Activated CD4-positive, alpha-beta T cell treated with anti-CD3 and anti-CD28 coated beads, Interleukin-2, amount 50 U/mL, for 4 hours (primary cell): Measurements from ENCODE around the gene RHOV.
"Not testable (repeated sequence)": the region's sequence is repeated elsewhere in the genome, so short reads cannot be mapped to it uniquely, and the experiment has no call there.

ENCODE experiments used
- DNase-seq, 2 experiments: peaks; one replicate each; pipeline ENCODE4 v3.0.0-alpha.2; 2020

RHOV gene

DNA sequence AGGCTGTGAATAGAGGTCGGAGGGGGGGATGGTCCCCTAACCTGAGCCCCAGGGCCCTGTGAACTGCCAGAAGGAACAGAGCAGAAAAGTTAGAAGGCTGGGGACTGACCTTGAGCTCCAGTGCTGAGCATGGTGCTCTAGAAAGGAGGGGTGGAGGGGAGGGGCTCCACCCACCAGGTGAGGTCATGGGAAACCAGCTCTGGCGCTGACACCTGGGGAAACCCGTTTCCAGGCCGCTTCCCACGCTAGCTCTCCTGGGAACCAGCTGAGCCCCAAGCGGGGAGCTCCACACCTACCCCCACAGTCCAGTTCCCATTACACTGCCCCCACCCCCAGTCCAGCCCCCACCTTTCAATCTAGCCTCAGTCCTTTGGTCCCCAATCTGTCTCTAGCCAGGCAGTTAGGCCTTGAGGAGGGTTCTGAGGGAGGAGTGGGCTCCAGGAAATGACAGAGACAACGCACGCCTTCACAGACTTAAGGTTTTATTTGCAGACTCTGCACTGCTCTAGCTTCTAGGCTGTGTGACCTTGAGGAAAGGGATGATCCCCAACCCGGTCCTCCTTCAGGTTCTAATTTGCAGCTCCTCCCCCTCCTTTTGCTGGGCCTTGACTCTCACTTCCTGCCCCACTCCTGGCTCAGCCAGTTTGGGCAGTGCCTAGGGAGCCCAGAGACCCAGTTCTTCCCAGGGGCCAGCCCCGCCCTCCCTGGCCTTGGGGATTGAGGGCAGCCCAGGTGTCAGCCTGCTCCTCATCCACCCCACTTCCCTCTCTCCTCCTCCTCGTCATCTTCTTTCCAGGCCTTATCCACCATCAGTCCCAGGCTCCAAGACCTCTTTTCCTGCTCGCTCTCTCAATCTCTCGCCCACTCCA is 2.1 kb downstream of the RHOV start:
- DNase-seq = peak; percentile 37 to 42

GRCh38 chr15:40870716-40871115 is 3.3 kb downstream of the RHOV start:
- DNase-seq = no peak

- DNase-seq = no peak
Measured at GRCh38 chr15:40869686-40870085, 4.3 kb downstream of the RHOV start.

DNA sequence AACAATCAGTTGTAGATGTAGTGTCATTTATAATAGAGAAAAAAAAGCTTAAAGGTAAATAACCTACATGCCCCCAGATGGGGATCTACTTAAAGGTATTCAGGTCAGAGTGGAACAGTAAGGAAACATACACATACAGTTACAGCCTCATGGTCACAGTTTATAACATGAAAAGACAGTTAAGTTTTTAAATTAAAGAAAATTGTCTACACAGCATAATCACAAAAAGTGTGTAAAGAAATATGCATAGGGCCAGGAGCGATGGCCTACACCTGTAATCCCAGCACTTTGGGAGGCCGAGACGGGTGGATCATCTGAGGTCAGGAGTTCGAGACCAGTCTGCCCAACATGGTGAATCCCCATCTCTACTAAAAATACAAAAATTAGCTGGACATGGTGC is 6.8 kb downstream of the RHOV start:
- no peak for DNase-seq

GRCh38 chr15:40863660-40864270 is 10.3 kb downstream of the RHOV start:
- no peak for DNase-seq

GRCh38 chr15:40861147-40861546 is 12.9 kb downstream of the RHOV start:
- not testable (repeated sequence) for DNase-seq

- DNase-seq = peak; percentile 78 to 81
Measured at GRCh38 chr15:40859206-40859851, 14.7 kb downstream of the RHOV start.

- no peak for DNase-seq
Measured at GRCh38 chr15:40858706-40859105, 15.3 kb downstream of the RHOV start.

DNA sequence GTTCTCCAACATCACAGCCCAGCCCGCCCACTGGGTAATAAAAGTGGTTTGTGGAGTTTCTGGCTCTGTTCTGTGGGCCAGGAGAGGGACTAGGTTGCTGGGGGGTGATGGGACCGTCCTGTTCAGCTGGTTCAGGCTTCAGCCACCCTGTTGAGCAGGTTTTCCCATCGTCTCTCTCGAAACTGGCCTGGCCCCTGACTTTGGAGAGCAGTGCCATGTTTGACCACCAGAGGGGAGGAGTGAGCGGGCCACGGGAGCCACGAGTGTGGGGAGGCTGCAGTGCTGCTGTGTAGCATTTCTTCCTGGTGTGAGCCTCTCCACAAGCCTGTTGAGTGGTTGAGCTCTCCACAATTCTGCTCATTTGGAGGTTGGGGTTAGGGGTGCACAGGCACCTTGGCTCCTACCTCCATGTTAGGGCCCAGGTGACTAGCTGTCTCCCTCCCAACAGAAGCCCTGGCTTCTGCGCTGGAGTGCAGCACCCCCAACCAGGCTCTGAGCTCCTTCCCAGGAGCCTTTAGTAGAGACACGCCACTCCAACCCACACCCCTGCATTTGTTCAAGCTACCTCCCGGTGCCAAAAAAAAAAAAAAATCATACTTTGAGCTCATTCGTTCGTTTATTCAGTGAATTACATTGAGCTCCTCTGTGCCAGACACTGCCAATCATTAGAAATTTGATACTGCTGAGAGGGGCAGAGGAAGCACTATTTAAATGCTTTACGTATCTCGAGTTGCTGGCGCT is 16.3 kb downstream of the RHOV start:
- DNase-seq = peak; percentile 75 to 79

- no peak for DNase-seq
Measured at GRCh38 chr15:40856746-40857145, 17.3 kb downstream of the RHOV start.

GRCh38 chr15:40855706-40856234 is 18.3 kb downstream of the RHOV start:
- no peak for DNase-seq

- DNase-seq = no peak
Measured at GRCh38 chr15:40854161-40854560, 19.9 kb downstream of the RHOV start.

- DNase-seq = no peak
Measured at GRCh38 chr15:40853241-40853890, 20.7 kb downstream of the RHOV start.

DNA sequence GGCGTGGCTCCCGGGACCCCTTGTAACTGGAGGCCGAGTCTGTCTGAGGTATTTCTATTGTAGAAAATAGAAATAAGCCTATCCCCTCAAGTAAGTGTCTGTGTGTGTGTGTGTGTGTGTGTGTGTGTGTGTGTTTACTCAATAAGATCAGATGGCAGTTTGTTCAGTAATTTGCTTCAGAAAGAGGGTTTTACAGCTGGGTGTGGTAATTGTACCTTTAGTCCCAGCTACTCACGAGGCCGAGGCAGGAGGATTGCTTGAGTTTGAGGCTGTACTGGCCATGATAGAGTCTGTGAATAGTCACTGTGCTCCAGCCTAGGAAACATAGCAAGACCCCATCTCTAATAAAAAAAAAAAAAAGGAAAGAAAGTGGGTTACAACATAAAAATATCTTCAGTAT is 21.5 kb downstream of the RHOV start:
- DNase-seq = no peak

- no peak for DNase-seq
Measured at GRCh38 chr15:40850576-40851112, 23.4 kb downstream of the RHOV start.

GRCh38 chr15:40847223-40847961 is 26.6 kb downstream of the RHOV start:
- no peak for DNase-seq

DNA sequence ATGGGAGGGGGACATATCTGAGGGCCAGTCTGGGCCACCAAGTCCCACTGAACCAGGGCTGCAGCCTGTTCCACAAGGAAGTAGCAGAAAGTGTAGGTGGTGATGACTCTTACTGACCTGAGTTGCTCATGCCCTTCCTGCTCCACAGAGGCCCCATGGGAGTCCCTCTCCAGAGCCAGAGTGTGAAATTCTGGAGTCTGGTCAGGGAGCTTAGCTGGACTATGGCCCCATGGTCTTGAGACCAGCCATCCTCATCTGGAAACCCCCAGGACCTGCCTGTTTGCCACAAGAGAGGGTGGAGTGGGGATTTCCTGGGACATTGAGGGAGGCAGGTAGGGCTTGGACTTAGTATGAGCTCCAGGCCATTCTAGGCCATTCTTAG is 27.2 kb downstream of the RHOV start:
- DNase-seq = no peak

- no peak for DNase-seq
Measured at GRCh38 chr15:40845511-40846284, 28.3 kb downstream of the RHOV start.

DNA sequence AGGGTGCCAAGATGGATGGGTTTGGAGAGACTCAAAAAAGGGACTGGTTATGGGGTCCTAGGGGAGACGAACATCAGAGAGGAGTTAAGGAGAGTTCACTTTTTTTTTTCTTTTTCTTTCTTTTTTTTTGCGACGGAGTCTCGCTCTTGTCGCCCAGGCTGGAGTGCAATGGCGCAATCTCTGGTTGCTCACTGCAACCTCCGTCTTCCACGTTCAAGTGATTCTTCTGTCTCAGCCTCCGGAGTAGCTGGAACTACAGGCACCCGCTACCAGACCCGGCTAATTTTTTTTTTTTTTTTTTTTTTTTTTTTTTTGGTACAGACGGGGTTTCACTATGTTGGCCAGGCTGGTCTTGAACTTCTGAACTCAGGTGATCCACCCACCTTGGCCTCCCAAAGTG is 29.0 kb downstream of the RHOV start:
- DNase-seq = no peak

GRCh38 chr15:40844696-40845030 is 29.4 kb downstream of the RHOV start:
- peak; percentile 24 to 26 for DNase-seq
